Measurements from ENCODE around the gene COX6B1.

DNA sequence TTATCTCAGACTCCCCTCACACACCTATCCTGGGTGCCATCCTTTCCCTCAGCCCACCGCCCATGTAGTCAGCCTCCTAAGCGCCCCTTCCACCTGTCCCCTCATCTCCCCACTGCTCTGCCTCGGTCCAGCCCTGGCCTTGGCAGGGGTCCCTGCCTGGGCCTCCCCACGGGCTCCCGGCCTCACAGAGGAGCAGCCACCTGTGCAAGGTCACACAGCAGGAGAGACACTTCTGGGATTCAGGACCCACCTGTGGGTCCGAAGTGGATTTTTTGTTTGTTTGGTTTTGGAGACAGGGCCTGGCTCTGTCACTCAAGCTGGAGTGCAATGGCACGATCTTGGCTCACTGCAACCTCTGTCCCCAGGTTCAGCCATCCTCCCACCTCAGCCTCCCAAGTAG, 17.5 kb downstream of the COX6B1 start:
- TF ChIP-seq, protein P1, sequence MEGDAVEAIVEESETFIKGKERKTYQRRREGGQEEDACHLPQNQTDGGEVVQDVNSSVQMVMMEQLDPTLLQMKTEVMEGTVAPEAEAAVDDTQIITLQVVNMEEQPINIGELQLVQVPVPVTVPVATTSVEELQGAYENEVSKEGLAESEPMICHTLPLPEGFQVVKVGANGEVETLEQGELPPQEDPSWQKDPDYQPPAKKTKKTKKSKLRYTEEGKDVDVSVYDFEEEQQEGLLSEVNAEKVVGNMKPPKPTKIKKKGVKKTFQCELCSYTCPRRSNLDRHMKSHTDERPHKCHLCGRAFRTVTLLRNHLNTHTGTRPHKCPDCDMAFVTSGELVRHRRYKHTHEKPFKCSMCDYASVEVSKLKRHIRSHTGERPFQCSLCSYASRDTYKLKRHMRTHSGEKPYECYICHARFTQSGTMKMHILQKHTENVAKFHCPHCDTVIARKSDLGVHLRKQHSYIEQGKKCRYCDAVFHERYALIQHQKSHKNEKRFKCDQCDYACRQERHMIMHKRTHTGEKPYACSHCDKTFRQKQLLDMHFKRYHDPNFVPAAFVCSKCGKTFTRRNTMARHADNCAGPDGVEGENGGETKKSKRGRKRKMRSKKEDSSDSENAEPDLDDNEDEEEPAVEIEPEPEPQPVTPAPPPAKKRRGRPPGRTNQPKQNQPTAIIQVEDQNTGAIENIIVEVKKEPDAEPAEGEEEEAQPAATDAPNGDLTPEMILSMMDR (IDR thresholded peaks at IDR 0.05): no peak
- no peak for TF ChIP-seq POLR2AphosphoS5 (IDR thresholded peaks at IDR 0.05; ENCODE audit: low read depth, low read length)
- TF ChIP-seq TCF7L2 (IDR thresholded peaks at IDR 0.05; ENCODE audit: low read depth, low read length): no peak
- TF ChIP-seq, protein P2, sequence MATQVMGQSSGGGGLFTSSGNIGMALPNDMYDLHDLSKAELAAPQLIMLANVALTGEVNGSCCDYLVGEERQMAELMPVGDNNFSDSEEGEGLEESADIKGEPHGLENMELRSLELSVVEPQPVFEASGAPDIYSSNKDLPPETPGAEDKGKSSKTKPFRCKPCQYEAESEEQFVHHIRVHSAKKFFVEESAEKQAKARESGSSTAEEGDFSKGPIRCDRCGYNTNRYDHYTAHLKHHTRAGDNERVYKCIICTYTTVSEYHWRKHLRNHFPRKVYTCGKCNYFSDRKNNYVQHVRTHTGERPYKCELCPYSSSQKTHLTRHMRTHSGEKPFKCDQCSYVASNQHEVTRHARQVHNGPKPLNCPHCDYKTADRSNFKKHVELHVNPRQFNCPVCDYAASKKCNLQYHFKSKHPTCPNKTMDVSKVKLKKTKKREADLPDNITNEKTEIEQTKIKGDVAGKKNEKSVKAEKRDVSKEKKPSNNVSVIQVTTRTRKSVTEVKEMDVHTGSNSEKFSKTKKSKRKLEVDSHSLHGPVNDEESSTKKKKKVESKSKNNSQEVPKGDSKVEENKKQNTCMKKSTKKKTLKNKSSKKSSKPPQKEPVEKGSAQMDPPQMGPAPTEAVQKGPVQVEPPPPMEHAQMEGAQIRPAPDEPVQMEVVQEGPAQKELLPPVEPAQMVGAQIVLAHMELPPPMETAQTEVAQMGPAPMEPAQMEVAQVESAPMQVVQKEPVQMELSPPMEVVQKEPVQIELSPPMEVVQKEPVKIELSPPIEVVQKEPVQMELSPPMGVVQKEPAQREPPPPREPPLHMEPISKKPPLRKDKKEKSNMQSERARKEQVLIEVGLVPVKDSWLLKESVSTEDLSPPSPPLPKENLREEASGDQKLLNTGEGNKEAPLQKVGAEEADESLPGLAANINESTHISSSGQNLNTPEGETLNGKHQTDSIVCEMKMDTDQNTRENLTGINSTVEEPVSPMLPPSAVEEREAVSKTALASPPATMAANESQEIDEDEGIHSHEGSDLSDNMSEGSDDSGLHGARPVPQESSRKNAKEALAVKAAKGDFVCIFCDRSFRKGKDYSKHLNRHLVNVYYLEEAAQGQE (IDR thresholded peaks at IDR 0.05; ENCODE audit: insufficient read depth in 1 of 2, low read depth in 2 of 2, low read length in 1 of 2): no peak
- no peak for TF ChIP-seq SIN3A (IDR thresholded peaks at IDR 0.05; ENCODE audit: borderline replicate concordance, insufficient read depth, low read depth, low read length)

Measured in Panc1 (cell line).